ENCODE measurements around the gene EVC2.

EVC2 gene

DNA sequence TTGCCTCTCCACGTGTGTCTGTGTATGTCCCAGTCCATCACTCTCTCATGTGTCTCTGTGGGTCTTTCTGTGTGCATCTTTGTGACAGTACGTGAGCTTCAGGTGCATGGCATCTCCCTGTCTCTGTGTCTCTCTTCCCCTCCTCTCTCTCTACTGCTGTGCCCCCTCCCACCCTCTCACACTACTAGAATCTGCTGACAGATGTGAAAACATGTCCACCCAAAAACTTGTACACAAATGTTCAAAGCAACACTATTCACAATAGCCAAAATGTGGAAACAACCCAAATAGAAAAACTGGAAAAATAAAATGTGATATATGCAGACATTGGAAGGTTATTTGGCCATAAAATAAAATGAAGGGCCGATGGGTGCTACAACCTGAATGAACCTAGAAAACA, 12.6 kb upstream of the EVC2 start:
- Histone ChIP-seq H3K36me3 (ENCODE audit: control insufficient read depth in 2 of 2, insufficient read depth in 2 of 2, low read length in 2 of 2) (peaks cover 10 to 37% of the 10 kb centered on the region in 2 donors), H3K27ac (ENCODE audit: low read length) (no peak overlapping the region), H3K9me3 (ENCODE audit: control insufficient read depth in 2 of 2, low read length in 2 of 2) (no peaks in the 10 kb centered on the region), H3K9ac (ENCODE audit: low read length in 2 of 2) (no peak overlapping the region), H3K4me3 (ENCODE audit: low read length in 2 of 2) (no peak overlapping the region), H3K4me1 (ENCODE audit: control insufficient read depth, insufficient read depth, low read length) (no peaks in the 10 kb centered on the region), H3K27me3 (ENCODE audit: control insufficient read depth in 1 of 2, insufficient read depth in 2 of 2, low read length in 2 of 2) (no peaks in the 10 kb centered on the region)

DNA sequence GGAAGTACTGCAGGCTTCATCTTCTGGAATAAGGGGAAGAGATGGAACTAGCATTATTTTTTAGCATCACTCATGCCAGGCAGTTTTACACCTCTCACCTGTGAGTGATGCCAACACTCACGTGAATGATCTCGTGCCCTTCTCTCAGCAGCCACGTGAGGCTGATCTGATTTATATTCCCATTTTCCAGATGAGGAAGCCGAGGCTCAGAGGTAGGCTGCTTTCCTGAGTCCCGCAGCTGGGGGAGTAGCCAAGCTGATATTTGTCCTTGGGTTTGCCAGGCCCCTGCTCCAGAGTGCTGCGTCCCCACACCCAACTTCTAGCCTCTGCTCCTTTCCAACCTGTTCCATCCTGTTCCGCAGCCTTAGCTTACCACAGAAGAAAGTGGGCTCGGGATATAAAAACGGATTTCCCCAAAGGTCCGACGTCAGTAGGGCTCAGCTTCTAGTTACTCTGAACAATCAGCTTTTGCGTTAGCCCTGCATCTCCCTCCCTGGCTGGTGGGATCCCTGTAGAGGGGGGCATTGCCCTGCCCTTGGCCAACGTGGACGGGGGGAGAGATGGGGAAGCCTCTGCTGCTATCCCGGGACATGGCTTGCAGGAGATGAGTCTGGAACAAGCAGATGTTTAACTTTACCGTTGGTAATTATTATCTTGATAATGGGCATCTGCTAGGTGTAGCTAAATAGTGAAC, 11.9 kb upstream of the EVC2 start:
- Histone ChIP-seq H3K9ac (ENCODE audit: low read length in 2 of 2) (no peak overlapping the region), H3K4me1 (ENCODE audit: control insufficient read depth, insufficient read depth, low read length) (no peaks in the 10 kb centered on the region)

DNA sequence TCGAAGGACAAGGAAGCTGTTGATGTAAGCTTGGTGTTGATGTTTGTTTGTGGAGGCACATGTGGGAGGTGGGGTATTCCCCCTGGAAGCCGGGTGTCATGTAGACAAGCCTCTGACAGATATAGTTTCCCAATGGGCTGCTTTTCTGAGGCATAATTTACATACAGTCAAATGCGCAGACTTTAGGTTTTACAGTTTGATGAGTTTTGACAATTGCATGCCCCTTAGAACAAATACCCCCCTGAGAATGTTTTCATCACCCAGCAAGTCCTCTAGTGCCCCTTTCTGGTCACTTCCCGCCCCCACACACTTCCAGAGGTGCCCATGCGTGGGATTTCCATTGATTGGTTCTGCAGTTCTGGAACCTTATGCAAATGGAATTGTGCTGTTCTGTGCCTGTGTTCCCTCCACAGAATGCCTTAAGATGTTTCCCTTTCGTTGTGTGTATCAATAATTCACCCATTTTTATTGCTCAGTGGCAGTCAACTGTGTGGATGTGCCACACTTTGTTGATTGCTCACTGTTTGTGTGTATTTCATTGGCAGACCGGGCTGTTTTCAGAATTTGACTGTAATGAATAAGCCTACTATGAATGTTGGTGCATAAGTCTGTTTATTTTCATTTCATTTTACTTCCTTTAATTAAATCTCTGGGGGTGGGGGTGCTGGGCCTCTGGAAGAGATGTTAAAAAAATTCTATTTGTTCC, 11.1 kb upstream of the EVC2 start:
- H3K36me3 ChIP-seq (ENCODE audit: control insufficient read depth in 2 of 2, insufficient read depth in 2 of 2, low read length in 2 of 2) = peaks cover 10 to 36% of the 10 kb centered on the region in 2 donors
- H3K4me3 ChIP-seq (ENCODE audit: low read length in 2 of 2) = no peak overlapping the region
- H3K27me3 ChIP-seq (ENCODE audit: control insufficient read depth in 1 of 2, insufficient read depth in 2 of 2, low read length in 2 of 2) = no peaks in the 10 kb centered on the region
- H3K9ac ChIP-seq (ENCODE audit: low read length in 2 of 2) = no peak overlapping the region
- peaks cover 4% of the 10 kb centered on the region in 2 donors for H3K9me3 ChIP-seq (ENCODE audit: control insufficient read depth in 2 of 2, low read length in 2 of 2)
- no peaks in the 10 kb centered on the region for H3K4me1 ChIP-seq (ENCODE audit: control insufficient read depth, insufficient read depth, low read length)
- H3K27ac ChIP-seq (ENCODE audit: low read length) = no peak overlapping the region

More for the DNA sequence above, 11.9 kb upstream of the EVC2 start:
- Histone ChIP-seq H3K9me3 (ENCODE audit: control insufficient read depth in 2 of 2, low read length in 2 of 2) (peaks cover under 1 to 1% of the 10 kb centered on the region in 2 donors), H3K27ac (ENCODE audit: low read length) (no peak overlapping the region), H3K4me3 (ENCODE audit: low read length in 2 of 2) (no peak overlapping the region), H3K36me3 (ENCODE audit: control insufficient read depth in 2 of 2, insufficient read depth in 2 of 2, low read length in 2 of 2) (peaks cover 10 to 36% of the 10 kb centered on the region in 2 donors), H3K27me3 (ENCODE audit: control insufficient read depth in 1 of 2, insufficient read depth in 2 of 2, low read length in 2 of 2) (no peaks in the 10 kb centered on the region)

DNA sequence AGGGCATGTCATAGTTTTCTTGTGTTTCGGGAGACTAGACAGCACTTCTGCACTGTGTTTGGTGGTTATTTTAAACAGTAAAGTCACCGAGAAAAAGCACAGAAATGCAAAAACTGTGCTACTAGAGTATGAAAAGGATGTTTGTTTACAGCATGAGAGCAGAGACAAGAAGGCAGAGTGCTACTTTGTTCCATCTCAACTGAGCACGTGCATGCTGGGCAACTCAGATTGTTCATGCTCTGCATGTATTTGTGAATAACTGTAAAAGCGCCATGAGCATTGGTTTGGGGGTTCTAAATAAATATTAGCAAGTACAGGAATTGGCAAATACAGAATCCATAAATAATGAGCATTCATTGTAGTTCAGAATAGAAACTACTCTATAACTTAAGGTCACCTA, 10.1 kb upstream of the EVC2 start:
- Histone ChIP-seq H3K4me1 (ENCODE audit: control insufficient read depth, insufficient read depth, low read length) (no peaks in the 10 kb centered on the region), H3K4me3 (ENCODE audit: low read length in 2 of 2) (no peak overlapping the region), H3K9me3 (ENCODE audit: control insufficient read depth in 2 of 2, low read length in 2 of 2) (peaks cover 4% of the 10 kb centered on the region in 2 donors), H3K27me3 (ENCODE audit: control insufficient read depth in 1 of 2, insufficient read depth in 2 of 2, low read length in 2 of 2) (no peaks in the 10 kb centered on the region), H3K36me3 (ENCODE audit: control insufficient read depth in 2 of 2, insufficient read depth in 2 of 2, low read length in 2 of 2) (peaks cover 10 to 27% of the 10 kb centered on the region in 2 donors), H3K9ac (ENCODE audit: low read length in 2 of 2) (no peak overlapping the region), H3K27ac (ENCODE audit: low read length) (no peak overlapping the region)

DNA sequence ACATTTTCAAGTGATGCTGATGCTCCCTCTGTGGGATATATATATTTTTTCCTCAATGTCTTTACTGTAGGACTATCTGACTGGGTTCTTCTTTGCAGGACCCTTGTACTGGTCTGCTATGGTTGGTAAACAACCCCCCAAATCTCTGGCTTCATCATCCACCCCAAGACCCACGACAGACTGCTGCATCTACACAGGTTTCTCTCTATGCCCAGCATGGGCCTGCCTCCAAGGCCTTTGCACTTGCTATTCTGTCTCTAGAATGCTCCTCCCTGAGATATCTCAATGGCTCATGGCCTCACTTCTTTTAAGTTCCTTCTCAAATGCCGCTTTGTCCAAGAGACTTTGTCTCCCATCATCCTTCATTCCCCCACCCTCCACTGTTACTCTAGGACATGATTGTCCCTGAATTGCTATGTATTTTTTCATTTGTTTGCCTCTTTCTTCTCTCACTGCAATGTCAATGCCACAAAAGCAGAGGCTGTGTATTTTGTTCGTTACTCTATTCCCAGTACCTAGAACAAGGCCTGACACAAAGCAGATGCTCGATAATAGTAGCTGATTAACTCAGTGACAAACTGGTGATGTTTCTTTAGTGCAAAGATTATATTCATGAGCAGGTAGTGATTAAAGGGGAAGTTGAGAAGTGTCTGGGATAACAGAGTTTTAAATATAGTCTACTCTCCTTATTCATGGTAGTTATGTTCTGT, 9.2 kb upstream of the EVC2 start:
- Histone ChIP-seq H3K9me3 (ENCODE audit: control insufficient read depth in 2 of 2, low read length in 2 of 2) (peaks cover 4% of the 10 kb centered on the region in 2 donors), H3K4me1 (ENCODE audit: control insufficient read depth, insufficient read depth, low read length) (peaks cover 3% of the 10 kb centered on the region), H3K9ac (ENCODE audit: low read length in 2 of 2) (no peak overlapping the region), H3K4me3 (ENCODE audit: low read length in 2 of 2) (no peak overlapping the region), H3K36me3 (ENCODE audit: control insufficient read depth in 2 of 2, insufficient read depth in 2 of 2, low read length in 2 of 2) (peaks cover 10 to 27% of the 10 kb centered on the region in 2 donors), H3K27ac (ENCODE audit: low read length) (no peak overlapping the region), H3K27me3 (ENCODE audit: control insufficient read depth in 1 of 2, insufficient read depth in 2 of 2, low read length in 2 of 2) (no peaks in the 10 kb centered on the region)

DNA sequence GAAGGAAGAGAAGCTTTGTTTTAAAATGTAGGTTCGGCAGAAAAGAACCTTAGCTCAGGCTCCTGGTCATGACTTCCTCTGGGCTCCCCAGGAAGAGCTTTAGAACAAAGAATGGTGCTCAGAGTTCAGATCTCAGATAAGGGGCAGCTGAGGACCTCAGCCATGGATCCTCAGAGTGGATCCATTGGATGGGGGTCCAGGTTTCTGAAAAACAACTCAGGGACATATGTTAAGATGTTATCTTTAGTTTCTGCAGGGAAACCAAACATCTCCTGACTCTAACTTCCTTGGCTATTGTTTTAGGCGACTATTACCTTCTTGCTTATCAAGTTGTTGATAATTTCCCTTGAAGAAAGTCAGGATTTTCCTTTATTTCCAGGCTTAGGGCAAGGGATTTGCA, 8.0 kb upstream of the EVC2 start:
- Histone ChIP-seq H3K9ac (ENCODE audit: low read length in 2 of 2) (no peak overlapping the region), H3K4me1 (ENCODE audit: control insufficient read depth, insufficient read depth, low read length) (peaks cover 13% of the 10 kb centered on the region), H3K36me3 (ENCODE audit: control insufficient read depth in 2 of 2, insufficient read depth in 2 of 2, low read length in 2 of 2) (peaks cover 10 to 20% of the 10 kb centered on the region in 2 donors), H3K4me3 (ENCODE audit: low read length in 2 of 2) (no peak overlapping the region), H3K27ac (ENCODE audit: low read length) (no peak overlapping the region), H3K9me3 (ENCODE audit: control insufficient read depth in 2 of 2, low read length in 2 of 2) (peaks cover 4% of the 10 kb centered on the region in 2 donors), H3K27me3 (ENCODE audit: control insufficient read depth in 1 of 2, insufficient read depth in 2 of 2, low read length in 2 of 2) (no peaks in the 10 kb centered on the region)

DNA sequence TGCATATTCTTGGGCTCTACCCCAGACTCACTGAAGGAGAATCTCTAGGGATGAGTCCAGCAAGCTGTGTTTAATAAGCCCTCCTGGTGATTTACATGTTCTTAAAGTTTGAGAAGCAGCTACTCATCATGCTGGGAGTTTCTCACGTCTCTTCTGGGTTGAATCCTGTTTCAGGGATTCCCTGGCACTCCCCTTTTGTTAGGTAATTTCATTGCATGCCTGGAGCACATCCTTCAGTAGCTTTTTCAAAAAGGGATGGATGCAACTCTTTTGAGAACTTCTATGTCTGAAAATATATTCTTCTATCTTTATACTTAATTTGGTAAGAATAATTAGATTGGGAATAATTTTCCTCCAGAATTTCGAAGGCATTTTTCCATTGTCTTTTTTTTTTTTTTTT, 7.0 kb upstream of the EVC2 start:
- Histone ChIP-seq H3K9ac (ENCODE audit: low read length in 2 of 2) (no peak overlapping the region), H3K27me3 (ENCODE audit: control insufficient read depth in 1 of 2, insufficient read depth in 2 of 2, low read length in 2 of 2) (no peaks in the 10 kb centered on the region), H3K4me3 (ENCODE audit: low read length in 2 of 2) (no peak overlapping the region), H3K4me1 (ENCODE audit: control insufficient read depth, insufficient read depth, low read length) (peaks cover 18% of the 10 kb centered on the region), H3K9me3 (ENCODE audit: control insufficient read depth in 2 of 2, low read length in 2 of 2) (peaks cover 4% of the 10 kb centered on the region in 2 donors), H3K27ac (ENCODE audit: low read length) (no peak overlapping the region), H3K36me3 (ENCODE audit: control insufficient read depth in 2 of 2, insufficient read depth in 2 of 2, low read length in 2 of 2) (peaks cover 4 to 15% of the 10 kb centered on the region in 2 donors)

DNA sequence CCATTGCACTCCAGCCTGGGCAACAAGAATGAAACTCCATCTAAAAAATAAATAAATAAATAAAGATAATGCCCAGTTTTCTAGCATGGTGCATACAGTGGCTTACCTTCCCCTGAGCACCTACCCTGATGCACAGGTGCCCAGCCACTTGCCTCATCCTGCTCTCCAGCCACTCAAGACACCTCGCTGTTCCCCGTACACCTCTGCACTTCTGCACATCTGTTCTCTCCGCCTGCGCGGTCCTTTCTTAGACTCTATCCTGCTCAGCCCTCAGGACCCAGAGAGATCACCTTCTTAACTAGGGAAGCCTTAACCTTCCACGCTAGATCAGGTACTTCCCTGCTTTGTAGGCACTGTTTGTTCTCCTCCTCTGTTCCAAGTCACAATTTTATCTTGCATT, 5.5 kb upstream of the EVC2 start:
- Histone ChIP-seq H3K4me3 (ENCODE audit: low read length in 2 of 2) (no peak overlapping the region), H3K9me3 (ENCODE audit: control insufficient read depth in 2 of 2, low read length in 2 of 2) (peaks cover 4% of the 10 kb centered on the region in 2 donors)

DNA sequence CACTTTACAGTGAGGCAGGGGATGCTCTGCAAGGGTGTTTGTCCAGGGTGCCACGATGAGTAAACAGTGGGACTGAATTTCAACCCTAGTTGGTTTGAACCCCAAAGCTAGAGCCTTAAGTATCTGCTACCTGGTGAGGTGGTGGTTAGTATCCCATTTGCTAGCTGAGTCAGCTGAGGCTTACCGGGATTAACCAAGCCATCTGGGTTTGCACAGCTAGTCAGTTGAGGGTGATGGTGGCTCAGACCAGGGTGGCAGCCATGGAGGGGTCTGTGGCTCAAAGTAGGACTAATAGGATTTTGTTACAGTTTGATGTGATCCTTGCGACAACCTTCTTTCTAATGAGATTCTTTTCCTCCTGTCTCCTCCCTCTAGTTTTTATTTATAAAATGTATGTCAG, 4.6 kb upstream of the EVC2 start:
- no peaks in the 10 kb centered on the region for H3K27me3 ChIP-seq (ENCODE audit: control insufficient read depth in 1 of 2, insufficient read depth in 2 of 2, low read length in 2 of 2)
- H3K9me3 ChIP-seq (ENCODE audit: control insufficient read depth in 2 of 2, low read length in 2 of 2) = peaks cover 4% of the 10 kb centered on the region in 2 donors
- H3K9ac ChIP-seq (ENCODE audit: low read length in 2 of 2) = no peak overlapping the region
- H3K4me3 ChIP-seq (ENCODE audit: low read length in 2 of 2) = peak overlapping the region in 1 of 2 donors; percentile 86
- H3K4me1 ChIP-seq (ENCODE audit: control insufficient read depth, insufficient read depth, low read length) = peaks cover 33% of the 10 kb centered on the region
- no peak overlapping the region for H3K27ac ChIP-seq (ENCODE audit: low read length)
- no peaks in the 10 kb centered on the region for H3K36me3 ChIP-seq (ENCODE audit: control insufficient read depth in 2 of 2, insufficient read depth in 2 of 2, low read length in 2 of 2)

More for the DNA sequence above, 5.5 kb upstream of the EVC2 start:
- Histone ChIP-seq H3K9ac (ENCODE audit: low read length in 2 of 2) (no peak overlapping the region), H3K27me3 (ENCODE audit: control insufficient read depth in 1 of 2, insufficient read depth in 2 of 2, low read length in 2 of 2) (no peaks in the 10 kb centered on the region), H3K4me1 (ENCODE audit: control insufficient read depth, insufficient read depth, low read length) (peaks cover 25% of the 10 kb centered on the region), H3K36me3 (ENCODE audit: control insufficient read depth in 2 of 2, insufficient read depth in 2 of 2, low read length in 2 of 2) (peaks cover 0 to 2% of the 10 kb centered on the region in 2 donors), H3K27ac (ENCODE audit: low read length) (no peak overlapping the region)

DNA sequence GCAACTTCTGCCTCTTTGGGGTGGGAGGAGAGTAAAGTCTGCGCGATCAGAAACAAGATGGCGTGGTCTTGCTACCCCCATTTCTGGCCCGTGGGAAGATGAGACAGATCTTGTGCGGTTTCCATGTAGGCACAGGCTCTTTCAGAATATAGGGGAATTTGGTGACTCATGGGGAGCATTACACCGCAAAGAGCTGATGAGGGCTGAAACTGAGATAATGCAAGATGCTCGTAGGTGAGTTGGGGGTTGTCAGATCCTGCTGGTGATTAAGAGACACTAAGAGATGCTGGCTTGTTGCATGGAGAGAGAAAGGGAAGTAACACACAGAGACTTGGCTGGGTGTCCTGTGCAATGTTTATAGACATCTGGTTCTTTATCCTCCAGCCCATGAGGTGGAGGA, 4.2 kb upstream of the EVC2 start:
- H3K9ac ChIP-seq (ENCODE audit: low read length in 2 of 2) = no peak overlapping the region

More for the DNA sequence above, 4.2 kb upstream of the EVC2 start:
- Histone ChIP-seq H3K4me3 (ENCODE audit: low read length in 2 of 2) (peak overlapping the region in 1 of 2 donors; percentile 86), H3K27me3 (ENCODE audit: control insufficient read depth in 1 of 2, insufficient read depth in 2 of 2, low read length in 2 of 2) (no peaks in the 10 kb centered on the region), H3K36me3 (ENCODE audit: control insufficient read depth in 2 of 2, insufficient read depth in 2 of 2, low read length in 2 of 2) (no peaks in the 10 kb centered on the region), H3K27ac (ENCODE audit: low read length) (no peak overlapping the region), H3K9me3 (ENCODE audit: control insufficient read depth in 2 of 2, low read length in 2 of 2) (peaks cover 4% of the 10 kb centered on the region in 2 donors), H3K4me1 (ENCODE audit: control insufficient read depth, insufficient read depth, low read length) (peaks cover 37% of the 10 kb centered on the region)

All from stomach smooth muscle (tissue), 2 donors.